ENCODE measurements around the gene CRYBG2.

DNA sequence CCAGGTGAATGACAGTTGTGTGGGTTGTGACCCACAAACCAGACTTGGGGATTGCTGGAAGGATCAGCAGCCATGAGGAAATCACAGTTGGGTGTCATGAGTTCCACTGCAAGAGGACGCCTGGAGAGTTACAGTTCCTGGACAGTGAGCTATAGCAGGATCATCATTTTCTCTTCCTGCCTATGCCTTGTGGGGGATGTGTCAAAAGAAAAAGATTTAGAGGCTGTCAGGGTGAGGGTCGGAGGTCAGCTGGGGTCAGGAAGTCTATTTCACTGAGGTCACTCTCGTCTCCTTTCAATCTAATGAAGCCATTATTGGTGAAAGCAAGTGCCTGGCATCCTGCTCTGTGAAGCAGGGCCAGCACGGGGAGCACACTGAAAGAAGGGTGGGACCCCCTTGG lies 49.7 kb upstream of the CRYBG2 start:
- TF ChIP-seq POLR2A (IDR thresholded peaks at IDR 0.05) (no peak), EP300 (IDR thresholded peaks at IDR 0.05) (no peak)

Data from tibial nerve (tissue), 3 donors.